CD4-positive, alpha-beta T cell (primary cell): Measurements from ENCODE around the gene H2AZ2. TPM values are rescaled to one million over a fixed set of nuclear protein-coding genes. Genes with fewer than 3 reads are reported as not detected.
A peak's percentile ranks its signal among the peaks of the same experiment; 100 is the strongest.

Experiments used
- ATAC-seq: fragments of 200-7000 bp; cut with Tn5 transposase; one replicate; pipeline ENCODE4 v1.10.0; 2022; ENCODE audit warnings: mild to moderate bottlenecking; ENCODE audit not compliant: poor library complexity
- CTCF ChIA-PET: fragments of 350-600 bp; sonication (Branson Sonifier 250); formaldehyde crosslinking; loops from one replicate; lab custom pipeline; 2021; ENCODE audit warnings: antibody characterized with exemption, inconsistent platforms; lab: Charles Lee
- POLR2A ChIA-PET: fragments of 350-600 bp; sonication (Branson Sonifier 250); formaldehyde crosslinking; loops from one replicate; lab custom pipeline; 2021; ENCODE audit warnings: antibody characterized with exemption, inconsistent platforms; lab: Charles Lee
- DNase-seq, 14 experiments: peaks; one replicate each; pipeline ENCODE4 v3.0.0-alpha.2; 2013 to 2020; ENCODE audit warnings: mixed read lengths in 2 of 14
- H3K27ac ChIP-seq, 2 donors: one replicate each; pipeline versions ENCODE4 v1.5.1 to v1.7.0; 2013; ENCODE audit warnings: low read length in 2 of 2, low read depth in 1 of 2, mild to moderate bottlenecking in 1 of 2
- H3K27me3 ChIP-seq, 2 experiments: 1 replicate in 1 of 2; 2 replicates in 1 of 2; pipeline versions ENCODE4 v1.6.1 to v1.7.0; 2013; ENCODE audit warnings: low read length in 2 of 2, control low read depth in 1 of 2, mild to moderate bottlenecking in 1 of 2, moderate library complexity in 1 of 2; ENCODE audit not compliant: insufficient read depth in 2 of 2, control insufficient read depth in 1 of 2
- H3K36me3 ChIP-seq: one replicate; pipeline ENCODE4 v1.6.1; 2013; ENCODE audit warnings: low read length, control low read depth; ENCODE audit not compliant: insufficient read depth
- H3K4me1 ChIP-seq: one replicate; pipeline ENCODE4 v1.6.1; 2013; ENCODE audit warnings: low read length, control low read depth; ENCODE audit not compliant: insufficient read depth
- H3K4me3 ChIP-seq: one replicate; pipeline ENCODE4 v1.5.1; 2013; ENCODE audit warnings: mild to moderate bottlenecking, low read length, moderate library complexity
- H3K9me3 ChIP-seq, 2 experiments: 1 replicate in 1 of 2; 2 replicates in 1 of 2; pipeline versions ENCODE4 v1.6.1 to v1.7.0; 2013; ENCODE audit warnings: low read length in 2 of 2, mild to moderate bottlenecking in 2 of 2, control low read depth in 1 of 2, moderate library complexity in 1 of 2; ENCODE audit not compliant: control insufficient read depth in 1 of 2, insufficient read depth in 1 of 2
- H3K27ac Mint-ChIP-seq: one replicate; pipeline ENCODE4 v1.8.0; 2020; ENCODE audit warnings: mixed read lengths
- H3K27me3 Mint-ChIP-seq: one replicate; pipeline ENCODE4 v1.8.0; 2021; ENCODE audit warnings: mixed read lengths
- H3K36me3 Mint-ChIP-seq: one replicate; pipeline ENCODE4 v1.8.0; 2021; ENCODE audit warnings: low read depth, mixed read lengths
- H3K4me1 Mint-ChIP-seq: one replicate; pipeline ENCODE4 v1.8.0; 2021; ENCODE audit warnings: low read depth, mixed read lengths
- H3K4me3 Mint-ChIP-seq: one replicate; pipeline ENCODE4 v1.8.0; 2020; ENCODE audit warnings: mild to moderate bottlenecking, mixed read lengths
- H3K9me3 Mint-ChIP-seq: one replicate; pipeline ENCODE4 v1.8.0; 2020; ENCODE audit warnings: mixed read lengths
- intact Hi-C, 2 experiments: fragments of 100-400 bp; cut with DNase I in 1 of 2; cut with micrococcal nuclease in 1 of 2; formaldehyde crosslinking; loops; one replicate each; pipeline versions ENCODE4 v1.15.1 to v1.9.0; 2023 to 2025; cut with DNase I, micrococcal nuclease
- total RNA-seq, 174 experiments: library from RNA in 2 of 174; stranded (reverse) in 2 of 174; gene quantifications; one replicate each; pipeline ENCODE4 v1.2.3 and lab custom pipeline; 2021 to 2026
- TF ChIP-seq, protein P1 (sequence below): fragments of 200-600 bp; IDR thresholded peaks from one replicate; pipeline ENCODE4 v1.8.0; 2022; ENCODE audit warnings: antibody characterized with exemption, mild to moderate bottlenecking

H2AZ2 gene
- total RNA-seq, 2 experiments from 2014 or later = 145 to 156 TPM

GRCh38 chr7:44893710-44894234, 45.9 kb upstream of the H2AZ2 start:
- Histone ChIP-seq H3K36me3 (no peaks in the 10 kb centered on the region), H3K9me3 (no peaks in the 10 kb centered on the region), H3K27ac (no peak overlapping the region), H3K27me3 (no peaks in the 10 kb centered on the region), H3K4me3 (no peak overlapping the region), H3K4me1 (peaks cover 23% of the 10 kb centered on the region)
- Mint-ChIP-seq H3K4me1 (peaks cover 21% of the 10 kb centered on the region), H3K9me3 (no peaks in the 10 kb centered on the region), H3K27me3 (no peaks in the 10 kb centered on the region), H3K36me3 (no peaks in the 10 kb centered on the region), H3K27ac (peak overlapping the region; percentile 57), H3K4me3 (no peak overlapping the region)
- TF ChIP-seq, protein P1, sequence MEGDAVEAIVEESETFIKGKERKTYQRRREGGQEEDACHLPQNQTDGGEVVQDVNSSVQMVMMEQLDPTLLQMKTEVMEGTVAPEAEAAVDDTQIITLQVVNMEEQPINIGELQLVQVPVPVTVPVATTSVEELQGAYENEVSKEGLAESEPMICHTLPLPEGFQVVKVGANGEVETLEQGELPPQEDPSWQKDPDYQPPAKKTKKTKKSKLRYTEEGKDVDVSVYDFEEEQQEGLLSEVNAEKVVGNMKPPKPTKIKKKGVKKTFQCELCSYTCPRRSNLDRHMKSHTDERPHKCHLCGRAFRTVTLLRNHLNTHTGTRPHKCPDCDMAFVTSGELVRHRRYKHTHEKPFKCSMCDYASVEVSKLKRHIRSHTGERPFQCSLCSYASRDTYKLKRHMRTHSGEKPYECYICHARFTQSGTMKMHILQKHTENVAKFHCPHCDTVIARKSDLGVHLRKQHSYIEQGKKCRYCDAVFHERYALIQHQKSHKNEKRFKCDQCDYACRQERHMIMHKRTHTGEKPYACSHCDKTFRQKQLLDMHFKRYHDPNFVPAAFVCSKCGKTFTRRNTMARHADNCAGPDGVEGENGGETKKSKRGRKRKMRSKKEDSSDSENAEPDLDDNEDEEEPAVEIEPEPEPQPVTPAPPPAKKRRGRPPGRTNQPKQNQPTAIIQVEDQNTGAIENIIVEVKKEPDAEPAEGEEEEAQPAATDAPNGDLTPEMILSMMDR = no peak
- ChIA-PET CTCF (interaction anchor here (1.0 kb wide), 1 partner anchor 35 kb away, joined by 3 read pairs; no protein-coding TSS in a partner anchor), POLR2A (interaction anchor here (0.8 kb wide), 1 partner anchor 9 kb away, joined by 4 read pairs; no protein-coding TSS in a partner anchor)
- intact Hi-C loops = no loop called here
- no peak for DNase-seq
- ATAC-seq = no peak

DNA sequence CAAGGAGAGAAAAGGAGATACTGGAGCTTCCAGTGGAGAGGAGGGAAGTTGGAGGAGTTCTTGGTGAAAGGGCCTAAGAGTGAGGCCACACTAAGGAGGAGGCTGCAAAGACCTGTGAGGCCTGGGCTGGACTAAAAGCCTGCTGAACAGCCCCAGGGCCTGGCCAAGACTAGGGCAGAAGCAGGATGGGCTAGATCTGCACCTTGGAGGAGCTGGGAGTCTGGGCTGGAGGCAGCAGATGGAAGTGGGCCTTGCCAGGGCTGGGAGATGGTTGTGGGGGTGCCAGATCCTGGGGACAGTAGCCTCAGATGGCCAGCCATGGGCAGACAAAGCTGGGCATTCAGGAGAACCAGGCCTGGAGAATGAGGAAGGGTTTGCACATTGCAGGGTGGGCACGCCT, 43.9 kb upstream of the H2AZ2 start:
- ChIA-PET POLR2A (interaction anchor here (0.9 to 1.6 kb wide), 5 partner anchors 11 to 318 kb away, joined by 3 to 6 read pairs (median 3); partner anchors contain the start of genes DDX56 and OGDH), CTCF (interaction anchor here (1.1 to 1.4 kb wide), 2 partner anchors 10 to 35 kb away, joined by 3 to 4 read pairs; no protein-coding TSS in a partner anchor)
- DNase-seq = no peak
- no peaks in the 10 kb centered on the region for H3K27me3 ChIP-seq
- H3K36me3 ChIP-seq = no peaks in the 10 kb centered on the region
- H3K27ac ChIP-seq = peak overlapping the region; percentile 54 to 71
- intact Hi-C loops = no loop called here
- H3K4me1 Mint-ChIP-seq = peaks cover 21% of the 10 kb centered on the region
- H3K36me3 Mint-ChIP-seq = no peaks in the 10 kb centered on the region
- no peaks in the 10 kb centered on the region for H3K9me3 ChIP-seq
- no peak for ATAC-seq
- H3K4me3 ChIP-seq = no peak overlapping the region
- no peaks in the 10 kb centered on the region for H3K9me3 Mint-ChIP-seq
- H3K4me3 Mint-ChIP-seq = peak overlapping the region; percentile 11
- peaks cover 23% of the 10 kb centered on the region for H3K4me1 ChIP-seq
- TF ChIP-seq, protein P1 = no peak
- H3K27ac Mint-ChIP-seq = peak overlapping the region; percentile 87
- H3K27me3 Mint-ChIP-seq = no peaks in the 10 kb centered on the region

DNA sequence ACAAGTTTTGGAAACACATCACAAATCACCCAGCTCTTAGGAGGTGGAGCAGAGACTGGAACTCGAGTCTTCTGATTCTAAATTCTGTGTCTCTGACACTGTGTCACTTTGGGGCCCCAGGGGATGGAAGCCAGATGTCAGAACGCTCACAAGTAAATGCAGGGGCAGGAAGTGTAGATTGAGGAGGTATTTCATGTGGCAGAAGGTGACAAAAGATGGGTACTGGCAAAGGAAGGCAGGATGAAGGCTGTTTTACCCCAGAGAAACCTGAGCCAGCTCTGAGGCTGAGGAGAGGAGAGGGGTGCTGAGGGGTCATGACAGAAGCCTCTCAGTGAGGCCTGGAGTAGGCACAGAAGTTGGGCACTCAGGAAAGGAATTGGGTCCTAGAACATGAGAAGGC, 43.5 kb upstream of the H2AZ2 start:
- Mint-ChIP-seq H3K27ac (peak overlapping the region; percentile 87), H3K36me3 (no peaks in the 10 kb centered on the region), H3K4me3 (peak overlapping the region; percentile 11), H3K9me3 (no peaks in the 10 kb centered on the region), H3K27me3 (no peaks in the 10 kb centered on the region), H3K4me1 (peaks cover 21% of the 10 kb centered on the region)
- intact Hi-C loops = no loop called here
- POLR2A ChIA-PET = interaction anchor here (0.6 to 1.6 kb wide), 8 partner anchors 10 to 318 kb away, joined by 3 to 6 read pairs (median 4); partner anchors contain the start of genes DDX56 and OGDH
- peak in 12 of 14 experiments; percentile 6 to 82 (median 28) for DNase-seq
- CTCF ChIA-PET = interaction anchor here (1.4 kb wide), 1 partner anchor 9 kb away, joined by 4 read pairs; no protein-coding TSS in a partner anchor
- Histone ChIP-seq H3K9me3 (no peaks in the 10 kb centered on the region), H3K4me3 (no peak overlapping the region), H3K4me1 (peaks cover 26% of the 10 kb centered on the region), H3K27me3 (no peaks in the 10 kb centered on the region), H3K27ac (peak overlapping the region in 1 of 2 donors; percentile 71), H3K36me3 (no peaks in the 10 kb centered on the region)
- TF ChIP-seq, protein P1 = no peak
- ATAC-seq = peak; percentile 91
